Activated CD8-positive, alpha-beta memory T cell treated with anti-CD3 and anti-CD28 coated beads, Interleukin-2, amount 50 U/mL, for 24 hours (primary cell): ENCODE measurements around the gene FANCC.

Source experiments
- DNase-seq: peaks from one replicate; pipeline ENCODE4 v3.0.0-alpha.2; 2020; ENCODE audit errors: extremely low read depth

Gene FANCC

GRCh38 chr9:95102001-95102433, 215.5 kb downstream of the FANCC start:
- DNase-seq, result no peak

GRCh38 chr9:95101326-95101725, 216.2 kb downstream of the FANCC start:
- DNase-seq, result no peak

- DNase-seq, result no peak
These were observed 217.4 kb downstream of the FANCC start for GRCh38 chr9:95100071-95100627.

- DNase-seq, result no peak
These were observed 218.0 kb downstream of the FANCC start for GRCh38 chr9:95099321-95100070.

DNA sequence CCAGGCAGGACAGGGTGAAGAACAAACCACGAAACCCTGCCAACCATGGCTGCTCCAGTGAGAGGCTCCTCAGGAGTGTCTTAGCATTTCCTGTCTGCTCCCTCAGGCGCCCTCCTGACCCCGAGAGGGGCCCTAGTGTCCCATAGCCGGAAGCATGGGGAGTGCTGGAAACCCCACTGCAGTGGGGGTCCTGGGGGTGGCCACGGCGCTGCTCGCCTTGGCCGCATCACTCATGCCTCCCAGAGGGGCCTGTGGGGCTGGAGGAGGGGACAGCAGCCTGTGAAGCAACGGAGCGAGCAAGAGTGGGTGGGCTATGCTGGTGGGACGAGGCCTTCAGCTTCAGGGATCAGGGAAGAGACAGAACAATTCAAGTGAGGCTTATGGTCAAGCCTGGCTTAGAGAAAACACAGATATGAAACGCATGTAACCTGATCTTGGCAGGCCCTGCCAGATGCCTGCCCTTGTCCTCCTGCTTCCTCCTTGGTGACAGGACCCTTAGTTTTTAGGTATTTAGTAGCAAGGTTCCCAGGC, 219.1 kb downstream of the FANCC start:
- no peak for DNase-seq

DNA sequence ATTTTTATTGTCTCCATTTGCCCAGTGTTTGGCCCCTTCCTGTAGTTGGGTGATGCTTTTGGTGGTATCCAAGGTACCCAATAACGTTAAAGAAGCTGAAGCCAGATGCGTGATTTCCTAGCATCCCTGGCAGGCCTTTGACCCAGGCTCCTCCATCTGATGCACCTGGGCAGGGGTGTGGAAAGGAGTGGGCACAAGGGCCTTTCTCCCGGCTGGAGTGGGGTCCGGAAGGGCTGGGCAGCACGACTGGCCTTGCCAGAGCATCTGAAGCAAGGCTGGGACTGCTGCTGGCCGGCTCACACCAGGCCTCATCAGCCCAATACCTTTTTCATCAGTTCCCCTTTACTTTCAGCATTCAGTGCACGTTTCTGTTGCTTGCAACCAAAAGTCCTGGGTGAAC, 220.2 kb downstream of the FANCC start:
- DNase-seq, result no peak

- DNase-seq, result no peak
These were observed 220.7 kb downstream of the FANCC start for GRCh38 chr9:95096807-95097206.

- DNase-seq, result no peak
These were observed 221.1 kb downstream of the FANCC start for GRCh38 chr9:95096381-95096780.

GRCh38 chr9:95095641-95096355, 221.7 kb downstream of the FANCC start:
- no peak for DNase-seq

DNA sequence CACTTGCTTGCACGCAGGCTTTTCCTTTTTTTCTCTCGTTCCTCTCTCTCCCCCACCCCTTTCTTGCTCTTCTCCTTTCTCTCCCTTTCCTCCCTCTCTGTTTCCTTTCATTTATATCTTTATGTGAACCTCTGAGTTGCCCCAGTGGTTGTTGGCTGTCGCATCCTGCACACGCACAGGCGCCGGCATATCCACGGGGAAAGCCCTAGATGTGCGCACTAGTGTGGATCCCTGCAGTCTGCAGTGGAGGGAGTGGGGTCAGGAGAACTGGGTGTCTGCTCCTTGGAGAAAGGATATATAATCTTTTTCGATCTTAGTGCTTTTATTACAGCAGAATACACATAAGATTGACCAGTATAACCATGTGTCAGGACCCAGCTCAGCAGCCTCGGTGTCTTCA, 223.5 kb downstream of the FANCC start:
- DNase-seq, result no peak

DNA sequence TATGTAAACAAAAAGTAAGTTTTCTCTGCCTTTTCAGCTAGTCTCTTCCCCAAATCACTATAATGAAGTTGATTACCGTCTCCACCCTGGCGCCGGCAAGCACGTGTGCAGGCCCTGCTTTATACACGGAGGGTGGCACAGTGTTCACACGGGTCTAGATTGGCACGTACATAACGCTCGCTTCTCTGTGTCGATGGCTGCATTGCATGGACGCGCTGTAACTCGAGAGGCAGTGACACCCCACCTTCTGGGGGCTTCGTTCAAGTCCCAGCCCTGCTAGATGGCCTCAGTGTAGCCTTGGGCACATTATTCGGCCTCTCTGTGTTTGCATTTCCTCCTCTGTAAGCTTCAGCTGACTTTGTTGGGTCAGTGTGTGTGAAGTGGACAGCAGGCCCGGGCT, 223.9 kb downstream of the FANCC start:
- DNase-seq, result no peak

GRCh38 chr9:95092262-95093072, 225.0 kb downstream of the FANCC start:
- DNase-seq, result no peak

DNA sequence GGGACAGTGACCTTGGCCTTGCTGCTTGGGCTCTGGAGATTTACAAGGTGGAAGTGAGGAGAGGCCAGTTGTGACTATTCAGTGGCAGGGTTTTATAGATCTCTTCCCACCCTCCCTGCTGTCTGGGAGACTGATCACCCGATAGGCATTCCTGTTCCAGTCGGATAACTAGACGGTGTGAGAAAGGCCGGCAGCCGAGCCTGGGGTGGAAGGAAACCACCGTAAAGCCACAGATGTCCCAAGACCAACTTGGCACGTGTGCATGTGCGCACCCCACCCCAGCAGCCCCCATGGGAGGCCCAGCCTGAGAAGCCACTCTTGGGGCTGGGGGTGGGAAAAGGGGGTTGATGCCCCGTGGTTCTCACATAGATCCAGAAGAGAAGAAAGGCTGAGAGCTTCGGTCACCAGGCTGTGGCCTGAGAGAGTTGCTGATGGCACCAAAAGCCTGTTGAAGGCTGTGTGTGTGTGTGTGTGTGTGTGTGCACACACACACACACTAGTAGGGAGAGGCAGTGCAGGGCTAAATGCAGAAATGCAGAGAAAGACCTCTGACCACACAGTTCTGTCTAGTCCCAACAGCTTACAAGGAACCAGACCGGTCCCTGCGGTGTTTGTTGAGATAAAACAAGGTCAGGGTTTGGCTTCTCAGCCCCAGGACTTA, 225.8 kb downstream of the FANCC start:
- DNase-seq, result no peak

- DNase-seq, result no peak
These were observed 226.5 kb downstream of the FANCC start for GRCh38 chr9:95090871-95091577.

GRCh38 chr9:95090023-95090791, 227.3 kb downstream of the FANCC start:
- no peak for DNase-seq

DNA sequence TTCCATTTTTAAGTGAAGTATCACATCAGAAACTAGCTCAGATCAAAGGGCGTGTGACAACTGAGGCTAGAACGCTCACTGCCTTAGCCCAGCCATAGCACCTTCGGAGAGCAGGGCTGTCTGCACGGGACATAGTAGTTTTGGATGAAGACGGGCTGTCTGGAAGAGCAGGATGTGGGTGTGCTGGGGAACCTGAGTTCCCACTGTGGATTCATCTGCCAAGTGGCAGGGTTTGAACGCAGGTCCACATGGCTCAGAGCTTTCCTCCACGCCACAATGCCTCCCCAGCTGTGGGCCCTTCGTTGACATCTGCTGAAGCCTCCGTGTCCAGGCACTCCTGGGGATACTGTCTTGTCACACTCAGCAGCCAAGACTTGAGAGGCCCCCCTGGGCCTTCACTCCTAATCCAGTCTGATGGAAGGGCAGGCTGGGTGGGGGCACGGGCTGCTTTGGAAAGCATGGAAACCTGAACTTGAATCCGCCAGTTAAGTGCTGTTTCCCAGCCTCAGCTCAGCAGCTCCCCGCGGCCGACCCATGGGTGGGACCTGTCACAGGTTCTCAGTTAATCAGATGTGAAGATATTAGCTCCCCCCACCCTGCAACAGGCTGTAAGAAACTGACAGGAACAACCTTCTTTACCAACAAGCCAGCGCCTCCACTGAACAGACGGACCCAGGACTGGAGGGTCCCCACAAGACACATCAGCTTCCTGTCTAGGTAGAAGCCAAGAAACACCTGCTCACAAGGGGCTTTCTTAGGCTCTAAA, 228.1 kb downstream of the FANCC start:
- DNase-seq, result no peak

DNA sequence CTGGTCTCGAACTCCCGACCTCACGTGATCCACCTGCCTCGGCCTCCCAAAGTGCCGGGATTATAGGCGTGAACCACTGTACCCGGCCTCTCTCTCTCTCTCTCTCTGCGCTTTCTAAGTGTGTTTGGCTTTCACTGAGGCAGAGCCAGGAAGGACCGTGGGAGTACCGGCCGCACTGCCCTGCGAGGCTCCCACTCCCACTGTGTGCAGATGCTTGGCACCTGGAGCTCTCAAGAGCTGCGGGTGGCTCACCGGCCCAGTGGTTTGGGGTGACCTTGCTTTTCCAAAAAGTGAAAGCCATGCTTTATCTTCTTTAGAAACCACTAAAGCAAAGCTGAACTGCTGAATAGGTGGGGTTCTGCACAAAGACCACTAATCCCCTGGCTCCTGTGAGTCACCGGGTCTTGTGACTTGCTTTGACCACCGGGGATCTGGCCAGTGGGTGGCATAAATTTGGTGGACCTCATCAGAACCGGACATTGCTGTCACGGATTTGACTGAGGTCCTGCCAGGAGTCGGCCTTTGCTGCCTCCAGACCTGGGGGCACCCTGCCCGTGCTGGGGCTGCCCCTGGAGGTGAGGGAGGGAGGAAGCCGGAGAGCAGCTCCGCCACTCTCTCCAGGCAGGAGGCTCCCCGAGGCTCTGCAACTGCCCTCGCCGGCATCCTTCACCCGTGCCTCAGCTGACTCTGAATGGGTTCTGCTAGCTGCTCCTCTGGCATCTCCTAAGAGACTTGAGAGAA, 228.9 kb downstream of the FANCC start:
- DNase-seq, result no peak

GRCh38 chr9:95087659-95088242, 229.8 kb downstream of the FANCC start:
- DNase-seq, result no peak
